ENCODE results near the gene HINT1. TPM values are rescaled to one million over a fixed set of nuclear protein-coding genes. Genes with fewer than 3 reads are reported as not detected.

Gene HINT1
- total and polyA plus RNA-seq, 2 of the 4 experiments (the other 2 are of a cell fraction) = 179 to 352 TPM

DNA sequence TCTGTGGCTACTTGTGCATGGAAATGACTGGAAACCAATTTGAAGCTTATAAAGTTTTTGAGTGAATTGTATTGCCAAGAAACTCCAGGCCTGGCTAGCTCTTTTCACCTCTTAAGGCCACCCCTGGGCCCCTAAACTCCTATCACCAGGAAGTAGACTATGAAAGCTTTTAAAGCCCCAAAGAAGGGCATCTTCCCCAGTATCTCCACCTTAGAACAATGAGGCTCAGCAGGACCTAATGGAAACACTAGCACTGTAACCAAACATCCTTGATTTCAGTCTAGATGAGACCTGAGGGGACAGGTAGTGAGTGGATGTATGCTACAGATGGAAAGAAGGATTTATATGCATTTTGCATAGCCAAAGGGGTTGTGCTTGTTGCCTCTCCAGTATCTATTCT is 30.6 kb upstream of the HINT1 start:
- Histone ChIP-seq H2AK9ac (replicated peaks; ENCODE audit: low read depth, low read length, poor library complexity) (no peak overlapping the region), H2BK20ac (ENCODE audit: low read depth, low read length) (no peak overlapping the region), H3K18ac (ENCODE audit: low read depth, low read length) (no peak overlapping the region), H3K9me1 (ENCODE audit: insufficient read depth, low read length) (0 out of 2 replicates have a peak, but pooled peaks cover 6% of the 10 kb centered on the region), H3K27ac (ENCODE audit: insufficient read depth, low read length) (no peak overlapping the region), H3K4me3 (ENCODE audit: insufficient read depth, low read depth, low read length) (no peak overlapping the region), H2BK15ac (ENCODE audit: low read depth, low read length) (no peak overlapping the region), H4K5ac (ENCODE audit: low read depth, low read length) (no peak overlapping the region), H4K20me1 (ENCODE audit: insufficient read depth, low read length) (no peaks in the 10 kb centered on the region), H4K8ac (ENCODE audit: low read depth in 2 of 2, low read length in 2 of 2) (no peak overlapping the region), H3K9me3 (ENCODE audit: control insufficient read depth, insufficient read depth, low read length) (no peaks in the 10 kb centered on the region), H3K14ac (replicated peaks; ENCODE audit: low read depth, low read length) (no peak overlapping the region), H4K91ac (ENCODE audit: insufficient read depth, low read depth, low read length) (no peak overlapping the region), H3K56ac (ENCODE audit: extremely low read depth, insufficient read depth, low read length) (no peak overlapping the region), H3K27me3 (ENCODE audit: control insufficient read depth, insufficient read depth, low read length) (no peaks in the 10 kb centered on the region), H2BK5ac (ENCODE audit: low read depth, low read length, poor library complexity, severe bottlenecking) (no peak overlapping the region), H3K4ac (ENCODE audit: low read depth, low read length) (no peak overlapping the region), H2AFZ (replicated peaks; ENCODE audit: low read length, poor library complexity) (no peak overlapping the region), H2BK120ac (ENCODE audit: low read depth, low read length) (no peak overlapping the region), H2AK5ac (ENCODE audit: low read depth, low read length) (no peak overlapping the region), H3K23ac (ENCODE audit: low read depth, low read length) (no peak overlapping the region), H3K4me2 (ENCODE audit: low read depth, low read length) (no peak overlapping the region), H3K36me3 (ENCODE audit: control insufficient read depth, insufficient read depth, low read length) (no peaks in the 10 kb centered on the region), H3K4me1 (ENCODE audit: control insufficient read depth, insufficient read depth, low read length) (no peaks in the 10 kb centered on the region), H3K9ac (ENCODE audit: low read depth, low read length) (no peak overlapping the region), H3K79me1 (ENCODE audit: low read depth in 1 of 2, low read length in 2 of 2) (no peaks in the 10 kb centered on the region)
- dilution Hi-C loops (cut with HindIII; ENCODE audit: low sequenced_read_pairs, unreplicated experiment) (no loop called here), intact Hi-C loops (cut with micrococcal nuclease) (loop anchor here (2.0 kb wide), 1 partner anchor 19 kb away; no protein-coding TSS in a partner anchor), in situ Hi-C loops (cut with MboI; ENCODE audit: low sequenced_read_pairs) (no loop called here)
- TF ChIP-seq BHLHE40 (IDR thresholded peaks at IDR 0.05; ENCODE audit: low read depth, low read length) (no peak), NFE2L2 (IDR thresholded peaks at IDR 0.05; ENCODE audit: low read depth, low read length) (no peak), SMC3 (IDR thresholded peaks at IDR 0.05; ENCODE audit: low read depth, low read length) (no peak), RFX5 (IDR thresholded peaks at IDR 0.05; ENCODE audit: low read depth, low read length) (no peak), CHD1 (IDR thresholded peaks at IDR 0.05; ENCODE audit: low read depth, low read length) (no peak), CEBPB (IDR thresholded peaks at IDR 0.05; ENCODE audit: low read depth, low read length) (no peak), FOS (IDR thresholded peaks at IDR 0.05; ENCODE audit: low read depth, low read length) (no peak), RAD21 (IDR thresholded peaks at IDR 0.05; ENCODE audit: low read length) (no peak), MAFK (IDR thresholded peaks at IDR 0.05; ENCODE audit: low read depth, low read length) (no peak), RCOR1 (IDR thresholded peaks at IDR 0.05; ENCODE audit: insufficient replicate concordance, low read length) (no peak), POLR2A (IDR thresholded peaks at IDR 0.05; ENCODE audit: low read depth, low read length) (no peak)
- TF ChIP-seq, protein P1, sequence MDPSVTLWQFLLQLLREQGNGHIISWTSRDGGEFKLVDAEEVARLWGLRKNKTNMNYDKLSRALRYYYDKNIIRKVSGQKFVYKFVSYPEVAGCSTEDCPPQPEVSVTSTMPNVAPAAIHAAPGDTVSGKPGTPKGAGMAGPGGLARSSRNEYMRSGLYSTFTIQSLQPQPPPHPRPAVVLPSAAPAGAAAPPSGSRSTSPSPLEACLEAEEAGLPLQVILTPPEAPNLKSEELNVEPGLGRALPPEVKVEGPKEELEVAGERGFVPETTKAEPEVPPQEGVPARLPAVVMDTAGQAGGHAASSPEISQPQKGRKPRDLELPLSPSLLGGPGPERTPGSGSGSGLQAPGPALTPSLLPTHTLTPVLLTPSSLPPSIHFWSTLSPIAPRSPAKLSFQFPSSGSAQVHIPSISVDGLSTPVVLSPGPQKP (IDR thresholded peaks at IDR 0.05; ENCODE audit: borderline replicate concordance, low read depth, low read length) = no peak
- ATAC-seq (ENCODE audit: low read depth) (no peak), DNase-seq (no peak)
- BruUV-seq (replicated peaks) = no TSS peak
- ChIA-PET POLR2A (ENCODE audit: unreplicated experiment) (no interaction called here), CTCF (no interaction called here)
